Urothelium cell line (cell line): ENCODE results near the gene CAMK2G.

Experiments used
- DNase-seq: peaks from one replicate; pipeline ENCODE4 v3.0.0; 2011; ENCODE audit warnings: low spot score, mixed read lengths
- FAIRE-seq: peaks from 2 replicates; lab custom pipeline; 2011; peaks lifted over from hg19 to GRCh38; lab: Jason Lieb, UNC

Gene CAMK2G

DNA sequence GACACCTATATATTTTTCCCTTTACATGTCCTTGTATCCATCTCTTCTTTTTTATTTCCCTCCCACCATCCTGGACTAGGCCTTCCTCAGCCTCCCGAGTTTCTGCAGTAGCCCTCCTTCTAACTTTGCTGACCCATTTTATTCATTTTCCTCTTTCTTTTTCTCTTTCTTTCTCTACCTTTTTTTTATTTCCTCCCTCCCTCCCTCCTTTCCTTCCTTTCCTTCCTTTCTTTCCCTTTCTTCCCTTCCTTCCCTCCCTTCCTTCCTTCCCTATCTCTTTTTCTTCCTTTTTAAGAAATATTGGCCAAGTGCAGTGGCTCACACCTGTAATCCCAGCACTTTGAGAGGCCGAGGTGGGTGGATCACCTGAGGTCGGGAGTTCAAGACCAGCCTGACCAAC lies 9.7 kb upstream of the CAMK2G start:
- no peak for DNase-seq
- no peak for FAIRE-seq

GRCh38 chr10:73881221-73881919 lies 7.0 kb upstream of the CAMK2G start:
- FAIRE-seq: no peak
- no peak for DNase-seq

DNA sequence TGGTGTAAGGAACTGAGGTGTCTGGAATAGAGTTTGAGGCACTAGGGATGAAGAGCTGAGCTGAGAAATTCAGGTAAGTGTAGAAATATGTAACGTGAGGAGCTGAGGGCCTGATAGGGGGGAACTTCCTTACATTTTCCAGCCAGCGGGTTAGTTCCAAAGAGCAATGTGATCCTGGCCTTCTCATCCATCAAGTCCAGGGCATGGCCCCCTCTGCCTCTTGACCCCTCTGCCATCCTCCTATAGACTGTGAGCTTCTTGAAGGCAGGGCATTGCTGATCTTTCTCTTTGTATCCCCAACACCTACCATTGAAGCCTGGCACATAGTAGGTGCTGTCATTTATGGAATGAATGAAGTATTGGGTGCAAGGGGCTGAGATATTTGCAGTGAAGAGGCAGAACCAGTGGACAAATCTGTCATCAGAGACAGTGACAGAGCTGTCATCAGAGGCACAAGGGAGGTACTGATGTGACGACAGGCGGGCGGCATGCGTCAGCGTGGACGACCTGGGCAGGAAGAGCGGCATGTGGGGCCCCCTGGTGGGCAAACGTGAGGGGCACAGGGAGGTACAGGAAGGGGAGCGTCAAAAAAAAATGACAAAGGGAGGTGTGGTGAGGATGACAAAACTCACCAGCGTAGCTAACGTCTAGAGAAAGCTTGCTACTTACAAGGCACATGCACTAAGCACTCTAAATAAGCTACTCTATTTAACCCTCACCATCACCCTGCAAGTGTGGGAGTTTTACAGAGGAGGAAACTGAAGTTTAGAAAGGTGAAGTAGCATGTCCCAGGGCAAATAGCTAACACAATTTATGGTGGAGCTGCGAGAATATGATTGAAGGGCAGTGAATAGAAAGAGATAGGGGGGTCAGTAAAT lies 5.2 kb upstream of the CAMK2G start:
- peak; percentile 58 for DNase-seq
- FAIRE-seq: no peak

DNA sequence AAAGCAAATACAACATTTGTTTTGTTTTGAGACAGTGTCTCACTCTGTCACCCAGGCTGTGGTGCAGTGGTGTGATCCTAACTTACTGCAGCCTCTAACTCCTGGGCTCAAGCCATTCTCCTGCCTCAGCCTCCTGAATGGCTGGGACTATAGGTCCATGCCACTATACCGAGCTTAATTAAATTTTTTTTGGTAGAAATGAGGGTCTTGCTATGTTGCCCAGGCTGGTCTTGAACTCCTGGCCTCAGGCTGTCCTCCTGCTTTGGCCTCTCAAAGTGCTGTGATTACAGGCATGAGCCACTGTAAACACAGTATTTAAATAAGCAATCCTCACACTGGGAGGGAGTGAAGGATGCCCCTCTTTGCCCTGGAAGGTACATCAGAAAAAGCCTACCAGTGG lies 4.0 kb upstream of the CAMK2G start:
- FAIRE-seq: no peak

DNA sequence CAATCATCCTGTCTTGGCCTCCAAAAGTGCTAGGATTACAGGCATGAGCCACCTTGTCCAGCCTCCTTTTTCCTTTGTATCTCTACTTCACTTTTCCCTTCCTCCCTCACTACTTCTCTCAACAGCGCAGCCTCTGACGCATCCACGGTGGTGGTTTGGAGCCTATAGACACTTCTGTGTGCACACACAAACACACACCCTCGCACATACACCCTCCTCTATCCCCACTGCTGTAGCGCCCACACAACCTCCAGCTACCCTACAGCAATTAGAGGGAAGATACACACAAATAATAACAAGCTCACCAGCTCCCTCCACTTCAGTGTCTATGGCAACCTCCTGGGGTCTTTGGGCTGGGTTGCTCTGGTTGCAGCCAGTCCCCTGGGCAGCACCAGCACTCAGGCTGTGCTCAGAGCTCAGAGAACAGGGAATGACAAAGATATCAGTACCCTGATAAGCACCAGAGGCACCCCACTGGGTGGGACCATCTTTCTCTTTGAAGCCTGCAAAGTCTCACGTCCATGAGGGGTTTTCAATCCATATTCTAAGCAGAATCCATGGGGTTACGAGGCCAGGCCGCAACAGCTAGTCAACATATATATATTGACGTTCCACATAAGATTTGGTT lies 3.3 kb upstream of the CAMK2G start:
- no peak for FAIRE-seq
- DNase-seq: no peak

More for the DNA sequence above, 4.0 kb upstream of the CAMK2G start:
- DNase-seq: no peak

- no peak for FAIRE-seq
- DNase-seq: no peak
Observed at GRCh38 chr10:73876971-73877370, 2.6 kb upstream of the CAMK2G start.

DNA sequence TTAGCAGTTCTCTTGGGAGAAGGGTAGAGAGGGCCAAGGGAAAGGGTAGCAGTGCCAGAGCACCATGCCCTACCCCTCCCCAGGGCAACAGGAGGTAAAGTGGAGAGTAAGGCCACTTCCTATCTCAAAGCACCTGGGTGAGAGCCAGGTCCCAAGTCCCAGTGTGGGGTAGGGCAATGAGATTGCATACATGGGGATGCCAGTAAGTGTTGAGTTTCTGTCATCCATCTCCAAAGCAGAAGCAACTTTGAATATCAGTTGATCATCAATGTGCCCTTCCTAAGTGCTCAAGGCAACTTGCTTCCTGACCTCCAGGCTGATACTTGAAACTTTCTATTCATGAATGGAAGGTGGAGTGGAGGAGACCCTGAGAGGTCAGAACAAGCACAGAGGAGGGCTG lies 2.2 kb upstream of the CAMK2G start:
- FAIRE-seq (no peak), DNase-seq (no peak)

GRCh38 chr10:73876157-73876556 lies 1.8 kb upstream of the CAMK2G start:
- DNase-seq: no peak
- FAIRE-seq: no peak

GRCh38 chr10:73875139-73875475 lies 752 bp upstream of the CAMK2G start:
- DNase-seq (no peak), FAIRE-seq (no peak)

DNA sequence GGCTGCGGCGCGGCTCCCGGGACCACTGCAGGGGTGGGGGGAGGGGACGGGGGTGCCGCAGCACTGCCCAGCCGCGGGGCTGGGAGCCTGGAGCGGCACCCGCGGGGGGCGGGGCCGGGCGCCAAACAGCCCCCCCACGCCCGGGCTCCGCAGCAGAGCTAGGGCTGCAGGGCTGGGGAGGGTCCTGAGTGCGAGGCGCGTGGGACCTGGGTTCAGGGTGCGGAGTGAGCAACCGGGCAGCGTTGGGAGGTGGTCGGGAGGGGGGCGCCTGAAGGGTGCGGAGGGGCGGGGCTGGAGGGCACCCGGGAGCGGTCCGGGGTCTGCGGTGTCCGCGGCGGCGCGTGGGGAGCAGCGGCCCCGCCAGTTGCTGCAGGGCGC lies 528 bp downstream of the CAMK2G start:
- no peak for DNase-seq
- no peak for FAIRE-seq

- DNase-seq (no peak), FAIRE-seq (no peak)
Observed at GRCh38 chr10:73873142-73873837, 1.1 kb downstream of the CAMK2G start.

DNA sequence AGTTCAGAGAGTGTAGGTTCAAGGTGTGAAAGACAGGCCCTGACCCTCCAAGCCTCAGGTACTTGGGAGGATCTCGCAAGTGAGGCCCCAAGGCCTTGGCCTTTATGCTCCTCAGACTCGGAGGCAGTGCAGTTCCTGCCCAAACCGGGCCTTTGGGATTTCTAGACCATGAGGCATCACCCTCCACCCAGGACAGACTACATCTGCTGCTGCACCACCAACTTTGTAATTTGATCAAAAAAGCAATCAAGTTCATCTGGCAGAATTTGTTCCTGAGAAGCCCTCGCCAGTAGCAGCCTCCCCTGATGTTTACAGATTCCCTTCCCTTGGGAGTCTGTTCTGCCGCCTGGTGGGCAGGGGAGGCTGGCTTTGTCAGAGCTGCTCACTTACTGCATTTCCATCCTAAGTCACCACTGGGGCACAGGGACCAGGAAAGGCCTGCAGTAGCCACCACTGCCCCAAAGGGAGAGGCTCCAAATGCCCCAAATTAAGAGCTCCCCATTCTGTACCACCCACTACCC lies 2.1 kb downstream of the CAMK2G start:
- no peak for DNase-seq
- FAIRE-seq: no peak

- FAIRE-seq (no peak), DNase-seq (no peak)
Observed at GRCh38 chr10:73871295-73872189, 2.8 kb downstream of the CAMK2G start.

DNA sequence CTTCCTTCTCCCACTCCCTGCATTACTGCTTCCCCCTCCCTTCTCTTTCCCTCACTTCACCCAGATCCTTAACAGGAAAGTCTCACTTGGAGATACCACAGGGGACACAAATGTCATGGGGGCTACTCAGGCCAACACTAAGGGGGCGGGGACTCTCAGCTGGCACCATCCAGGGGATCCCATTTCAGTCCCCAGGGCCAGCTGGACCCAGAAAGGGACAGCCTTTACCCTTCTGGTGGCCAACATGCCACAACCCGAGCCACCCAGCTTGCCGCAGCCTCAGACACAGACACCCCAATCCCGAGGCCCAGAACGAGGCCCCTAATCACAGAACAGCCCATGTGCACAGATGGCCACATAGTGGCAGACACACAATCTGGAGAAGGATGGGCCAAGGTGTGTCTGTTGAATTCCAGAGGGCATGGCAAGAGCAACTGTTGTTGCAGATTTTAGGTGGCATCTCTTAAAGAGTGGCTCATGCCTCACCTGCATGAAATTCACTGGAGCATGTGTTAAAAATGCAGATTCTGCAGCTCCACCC lies 5.6 kb downstream of the CAMK2G start:
- DNase-seq: no peak
- no peak for FAIRE-seq

DNA sequence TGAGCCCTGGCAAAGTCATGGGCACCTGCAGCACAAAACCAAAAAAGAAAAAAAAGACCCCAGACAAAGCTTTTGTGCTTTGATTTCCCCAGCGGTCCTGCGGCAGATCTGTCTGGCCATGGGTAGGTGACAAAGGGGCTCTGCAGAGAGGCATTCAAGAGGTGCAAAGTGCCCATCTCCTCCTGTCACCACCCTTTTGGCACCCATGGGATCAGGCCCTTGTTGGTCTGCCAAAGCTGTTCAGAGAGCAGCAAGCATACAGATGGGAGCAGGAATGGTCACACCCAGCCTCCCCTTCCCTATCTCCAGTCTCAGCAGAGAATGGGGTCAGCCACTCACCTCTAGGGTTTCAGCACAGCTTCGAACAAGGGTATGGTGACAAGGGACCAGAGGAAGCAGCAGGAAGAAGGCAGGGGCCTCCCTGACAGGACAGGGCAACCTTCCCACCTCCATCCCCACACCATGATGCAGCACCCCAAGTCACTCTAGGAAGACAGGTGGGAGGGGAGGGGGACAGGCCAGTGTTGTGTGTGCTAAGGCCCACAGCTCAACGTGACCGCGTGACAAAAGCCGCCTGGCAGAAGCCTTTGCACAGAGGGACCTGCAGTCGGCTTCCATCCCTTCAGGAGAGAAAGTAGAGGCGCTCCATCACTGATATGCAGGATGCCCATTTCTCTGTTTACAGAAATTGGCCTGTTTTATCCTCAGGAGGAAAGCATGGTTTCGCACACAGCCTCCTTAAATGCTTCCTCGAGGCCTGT lies 6.3 kb downstream of the CAMK2G start:
- no peak for DNase-seq
- FAIRE-seq: peak; percentile 85

DNA sequence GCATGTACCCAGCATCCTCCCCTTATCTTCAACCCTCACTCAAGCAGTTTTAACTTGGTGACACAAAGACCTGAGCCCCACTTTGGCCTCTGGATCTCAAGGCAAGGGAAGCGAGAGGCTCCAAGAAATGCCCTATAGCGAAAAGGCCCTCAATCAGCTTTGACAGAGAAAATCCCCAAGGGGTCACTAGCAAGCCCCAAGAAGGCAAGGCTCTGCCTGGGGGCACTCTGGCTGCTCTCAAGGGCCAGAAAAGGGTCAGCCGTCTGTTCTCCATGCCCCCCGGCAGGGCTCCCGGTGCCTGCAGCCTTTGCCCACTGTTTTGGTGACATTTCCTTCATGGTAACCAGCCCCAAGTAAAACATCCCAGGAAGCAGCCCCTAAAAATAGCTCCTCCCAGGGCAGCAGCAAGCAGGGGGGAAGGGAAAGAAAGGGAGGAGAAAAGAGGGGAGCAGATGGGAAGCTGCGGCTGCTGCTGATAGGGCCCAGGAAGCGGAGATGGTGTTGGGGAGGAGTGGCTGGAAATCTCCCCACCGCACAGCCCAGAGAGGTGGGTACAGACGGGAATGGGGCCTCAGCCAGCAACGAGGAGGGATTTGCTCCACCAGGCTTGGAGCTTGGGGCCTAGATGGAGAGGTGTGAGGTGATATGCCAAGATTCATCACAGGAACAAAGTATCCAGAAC lies 7.1 kb downstream of the CAMK2G start:
- DNase-seq (no peak), FAIRE-seq (no peak)

DNA sequence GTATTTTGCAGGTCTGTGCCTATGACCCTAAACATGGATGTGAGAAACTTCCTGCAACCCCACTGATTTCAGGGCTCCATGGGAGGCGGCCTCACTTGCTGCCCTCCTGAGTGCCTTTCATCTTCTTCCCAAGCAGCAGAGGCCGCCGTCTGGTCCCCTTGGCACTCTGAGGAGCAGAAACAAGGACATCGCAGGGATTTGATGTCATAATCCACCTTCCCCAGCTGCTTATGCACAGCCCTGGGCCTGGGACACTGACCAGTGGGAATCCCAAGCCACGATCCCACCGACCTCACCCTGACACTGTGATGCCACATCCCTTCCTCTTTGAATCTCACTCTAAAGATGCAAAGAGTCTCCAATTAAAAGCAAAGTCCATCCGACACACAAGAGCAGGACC lies 7.7 kb downstream of the CAMK2G start:
- DNase-seq: no peak
- no peak for FAIRE-seq
